ENCODE data around the gene UBE2M. TPM values are rescaled to one million over a fixed set of nuclear protein-coding genes. Genes with fewer than 3 reads are reported as not detected.

Gene UBE2M
- polyA plus RNA-seq, 2 of the 4 experiments (the other 2 are of a cell fraction): 139 to 190 TPM

DNA sequence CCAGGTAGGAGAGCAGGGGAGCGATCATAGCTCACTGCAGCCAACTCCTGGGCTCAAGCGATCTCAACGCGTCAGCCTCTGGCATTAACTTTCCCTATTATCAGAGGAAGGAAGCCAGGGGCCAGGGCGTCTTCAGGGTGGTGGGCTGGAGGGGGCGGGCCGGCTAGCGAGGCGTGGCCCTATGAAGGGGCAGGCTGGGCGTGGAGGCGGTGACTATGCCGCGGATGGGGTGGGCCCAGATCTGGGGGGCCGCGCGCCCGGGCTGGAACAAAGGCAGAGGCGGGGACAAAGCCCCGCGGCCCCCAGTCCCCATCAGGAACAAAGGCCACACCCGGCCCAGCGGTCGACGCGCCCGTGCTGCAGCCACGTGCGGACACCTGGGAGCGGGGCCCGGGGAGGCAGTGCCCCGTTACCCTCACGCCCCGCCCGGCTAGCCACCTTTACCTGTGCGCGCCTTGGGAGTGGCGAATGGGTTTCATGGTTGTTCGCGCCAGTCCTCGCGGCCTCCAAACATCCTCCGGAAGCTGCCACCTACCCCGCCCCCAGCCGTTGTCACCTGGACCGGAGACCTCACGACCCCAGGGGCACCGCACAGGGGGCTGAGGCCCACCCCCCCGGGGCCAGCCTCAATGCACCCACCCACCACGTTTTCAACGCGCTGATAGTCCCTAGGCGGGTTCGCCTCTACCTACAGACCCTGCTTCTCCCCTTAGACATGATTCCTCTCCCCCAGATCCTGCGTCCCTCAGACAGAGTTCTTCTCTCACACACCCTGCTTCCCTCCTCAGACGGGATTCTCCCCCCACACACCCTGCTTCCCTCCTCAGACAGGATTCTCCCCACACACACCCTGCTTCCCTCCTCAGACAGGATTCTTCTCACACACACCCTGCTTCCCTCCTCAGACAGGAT lies 19.9 kb downstream of the UBE2M start:
- H3K27ac ChIP-seq: no peak overlapping the region
- ATAC-seq: peak; percentile 35 to 39; a peak in 4 of 6 replicates
- ChIA-PET POLR2A (interaction anchor here (1.0 kb wide), 1 partner anchor 20 kb away, joined by 3 read pairs; no protein-coding TSS in a partner anchor), CTCF (interaction anchor here (0.7 to 1.6 kb wide), 2 partner anchors 14 to 19 kb away, joined by 3 to 10 read pairs; partner anchors contain the start of gene ZBTB45)
- no peak for DNase-seq (ENCODE audit: low read depth in 1 of 2, low spot score in 1 of 2)
- WGBS (ENCODE audit: missing lambda C conversion rate): 67% methylated on average over 53 of the region's 55 CpGs
- no peak overlapping the region for H3K4me3 ChIP-seq
- no peaks in the 10 kb centered on the region for H3K9me3 ChIP-seq
- TF ChIP-seq, protein P1, sequence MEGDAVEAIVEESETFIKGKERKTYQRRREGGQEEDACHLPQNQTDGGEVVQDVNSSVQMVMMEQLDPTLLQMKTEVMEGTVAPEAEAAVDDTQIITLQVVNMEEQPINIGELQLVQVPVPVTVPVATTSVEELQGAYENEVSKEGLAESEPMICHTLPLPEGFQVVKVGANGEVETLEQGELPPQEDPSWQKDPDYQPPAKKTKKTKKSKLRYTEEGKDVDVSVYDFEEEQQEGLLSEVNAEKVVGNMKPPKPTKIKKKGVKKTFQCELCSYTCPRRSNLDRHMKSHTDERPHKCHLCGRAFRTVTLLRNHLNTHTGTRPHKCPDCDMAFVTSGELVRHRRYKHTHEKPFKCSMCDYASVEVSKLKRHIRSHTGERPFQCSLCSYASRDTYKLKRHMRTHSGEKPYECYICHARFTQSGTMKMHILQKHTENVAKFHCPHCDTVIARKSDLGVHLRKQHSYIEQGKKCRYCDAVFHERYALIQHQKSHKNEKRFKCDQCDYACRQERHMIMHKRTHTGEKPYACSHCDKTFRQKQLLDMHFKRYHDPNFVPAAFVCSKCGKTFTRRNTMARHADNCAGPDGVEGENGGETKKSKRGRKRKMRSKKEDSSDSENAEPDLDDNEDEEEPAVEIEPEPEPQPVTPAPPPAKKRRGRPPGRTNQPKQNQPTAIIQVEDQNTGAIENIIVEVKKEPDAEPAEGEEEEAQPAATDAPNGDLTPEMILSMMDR (IDR thresholded peaks at IDR 0.05): no peak
- TF ChIP-seq CHD2 (IDR thresholded peaks at IDR 0.05; ENCODE audit: low read length, partially characterized antibody) (no peak), ZNF302 (CRISPR knock-in tag; IDR thresholded peaks at IDR 0.05) (no peak), MAFK (IDR thresholded peaks at IDR 0.05; ENCODE audit: partially characterized antibody) (no peak), CEBPB (IDR thresholded peaks at IDR 0.05) (no peak), BHLHE40 (IDR thresholded peaks at IDR 0.05; ENCODE audit: low read depth, low read length) (no peak), PHF8 (IDR thresholded peaks at IDR 0.05; ENCODE audit: borderline replicate concordance, low read depth) (no peak), HDAC2 (IDR thresholded peaks at IDR 0.05) (no peak), TFCP2L1 (CRISPR knock-in tag; IDR thresholded peaks at IDR 0.05) (no peak), FOSB (CRISPR knock-in tag; IDR thresholded peaks at IDR 0.05) (no peak)
- TF ChIP-seq, protein P2, sequence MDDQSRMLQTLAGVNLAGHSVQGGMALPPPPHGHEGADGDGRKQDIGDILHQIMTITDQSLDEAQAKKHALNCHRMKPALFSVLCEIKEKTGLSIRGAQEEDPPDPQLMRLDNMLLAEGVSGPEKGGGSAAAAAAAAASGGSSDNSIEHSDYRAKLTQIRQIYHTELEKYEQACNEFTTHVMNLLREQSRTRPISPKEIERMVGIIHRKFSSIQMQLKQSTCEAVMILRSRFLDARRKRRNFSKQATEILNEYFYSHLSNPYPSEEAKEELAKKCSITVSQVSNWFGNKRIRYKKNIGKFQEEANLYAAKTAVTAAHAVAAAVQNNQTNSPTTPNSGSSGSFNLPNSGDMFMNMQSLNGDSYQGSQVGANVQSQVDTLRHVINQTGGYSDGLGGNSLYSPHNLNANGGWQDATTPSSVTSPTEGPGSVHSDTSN (IDR thresholded peaks at IDR 0.05): no peak
- TF ChIP-seq, protein P3, sequence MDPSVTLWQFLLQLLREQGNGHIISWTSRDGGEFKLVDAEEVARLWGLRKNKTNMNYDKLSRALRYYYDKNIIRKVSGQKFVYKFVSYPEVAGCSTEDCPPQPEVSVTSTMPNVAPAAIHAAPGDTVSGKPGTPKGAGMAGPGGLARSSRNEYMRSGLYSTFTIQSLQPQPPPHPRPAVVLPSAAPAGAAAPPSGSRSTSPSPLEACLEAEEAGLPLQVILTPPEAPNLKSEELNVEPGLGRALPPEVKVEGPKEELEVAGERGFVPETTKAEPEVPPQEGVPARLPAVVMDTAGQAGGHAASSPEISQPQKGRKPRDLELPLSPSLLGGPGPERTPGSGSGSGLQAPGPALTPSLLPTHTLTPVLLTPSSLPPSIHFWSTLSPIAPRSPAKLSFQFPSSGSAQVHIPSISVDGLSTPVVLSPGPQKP (IDR thresholded peaks at IDR 0.05; ENCODE audit: low read depth, low read length): no peak
- TF ChIP-seq, protein P4, sequence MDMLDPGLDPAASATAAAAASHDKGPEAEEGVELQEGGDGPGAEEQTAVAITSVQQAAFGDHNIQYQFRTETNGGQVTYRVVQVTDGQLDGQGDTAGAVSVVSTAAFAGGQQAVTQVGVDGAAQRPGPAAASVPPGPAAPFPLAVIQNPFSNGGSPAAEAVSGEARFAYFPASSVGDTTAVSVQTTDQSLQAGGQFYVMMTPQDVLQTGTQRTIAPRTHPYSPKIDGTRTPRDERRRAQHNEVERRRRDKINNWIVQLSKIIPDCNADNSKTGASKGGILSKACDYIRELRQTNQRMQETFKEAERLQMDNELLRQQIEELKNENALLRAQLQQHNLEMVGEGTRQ (IDR thresholded peaks at IDR 0.05): no peak
- H3K4me2 ChIP-seq: no peak overlapping the region
- peaks cover 4% of the 10 kb centered on the region; the same call in 2 of the 3 replicates for H3K4me1 ChIP-seq
- FAIRE-seq: no peak

DNA sequence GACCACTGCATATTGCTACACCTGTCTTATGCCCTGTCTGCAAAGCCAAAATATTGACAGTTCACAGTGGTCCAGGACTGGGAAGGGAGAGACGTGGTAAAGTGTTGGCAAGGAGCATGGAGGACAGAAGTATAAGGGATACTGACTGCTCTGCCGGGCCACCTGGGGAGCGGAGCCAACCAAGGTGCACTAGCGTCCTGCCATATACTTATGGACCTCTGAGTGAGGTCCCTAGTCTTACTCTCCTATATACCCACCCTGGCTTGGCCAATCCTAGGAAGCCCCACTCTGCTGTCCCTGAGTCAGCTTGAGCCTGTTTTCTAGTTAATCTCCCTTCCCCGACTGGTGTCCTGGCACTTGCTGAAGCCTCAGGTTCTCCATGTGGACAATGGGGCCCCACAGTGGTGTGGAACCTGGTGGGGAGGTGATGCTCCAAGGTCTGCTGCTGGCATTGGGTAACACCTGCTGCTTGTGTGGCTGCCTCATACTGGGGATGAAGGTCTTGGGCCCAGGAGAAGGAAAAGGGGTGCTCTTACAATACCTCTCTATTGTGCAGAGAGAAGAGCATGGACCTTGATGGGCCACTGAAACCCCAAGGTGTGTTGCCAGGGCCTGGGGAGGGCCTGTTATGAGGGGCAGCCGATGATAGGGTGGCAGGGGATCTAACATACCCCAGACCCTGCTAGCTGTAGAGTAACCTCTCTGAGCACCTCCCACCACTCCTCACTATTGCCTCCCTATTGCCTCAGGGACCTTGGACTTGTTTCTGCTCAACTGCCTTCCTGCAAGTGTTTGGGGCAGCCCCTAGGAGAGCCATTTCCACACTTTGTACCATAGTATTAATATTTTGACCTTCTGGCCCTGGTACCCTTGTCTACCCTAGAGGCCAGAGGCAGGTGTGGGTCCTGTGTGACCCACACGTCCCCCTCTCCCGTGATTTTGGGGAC lies 21.3 kb downstream of the UBE2M start:
- 63% methylated on average over 7 of the region's 8 CpGs for WGBS (ENCODE audit: missing lambda C conversion rate)
- Histone ChIP-seq H3K4me3 (no peak overlapping the region), H3K4me2 (no peak overlapping the region), H3K9me3 (no peaks in the 10 kb centered on the region), H3K4me1 (no peaks in the 10 kb centered on the region), H3K27ac (no peak overlapping the region)
- no peak for TF ChIP-seq TP53 (CRISPR knock-in tag; IDR thresholded peaks at IDR 0.05)
- no peak for TF ChIP-seq EP300 (IDR thresholded peaks at IDR 0.05)
- TF ChIP-seq HOXA7 (CRISPR knock-in tag; IDR thresholded peaks at IDR 0.05): no peak
- no peak for TF ChIP-seq CBX2 (IDR thresholded peaks at IDR 0.05; ENCODE audit: borderline replicate concordance, low read depth)
- TF ChIP-seq RNF2 (IDR thresholded peaks at IDR 0.05; ENCODE audit: borderline replicate concordance, low read depth): no peak
- no peak for TF ChIP-seq ESRRA (IDR thresholded peaks at IDR 0.05; ENCODE audit: borderline replicate concordance, low read length)
- no peak for TF ChIP-seq SMC3 (IDR thresholded peaks at IDR 0.05)
- no peak for TF ChIP-seq ZC3H11A (IDR thresholded peaks at IDR 0.05)
- no peak for TF ChIP-seq MYC (IDR thresholded peaks at IDR 0.05; ENCODE audit: borderline replicate concordance, low read length)
- TF ChIP-seq NFE2L2 (conservative IDR thresholded peaks at IDR 0.05; ENCODE audit: low read length): no peak
- TF ChIP-seq BHLHE40 (IDR thresholded peaks at IDR 0.05; ENCODE audit: low read depth, low read length): no peak
- CTCF ChIA-PET: interaction anchor here (0.6 to 5.5 kb wide), 3 partner anchors 18 to 41 kb away, joined by 4 to 70 read pairs (median 10); partner anchors contain the start of gene ZBTB45
- DNase-seq (ENCODE audit: low read depth in 1 of 2, low spot score in 1 of 2) (no peak), FAIRE-seq (no peak), ATAC-seq (peak; percentile 52 to 55)
- POLR2A ChIA-PET: no interaction called here
